Spinal cord (tissue), 10 donors: ENCODE measurements around the gene FGF6. TPM values are rescaled to one million over a fixed set of nuclear protein-coding genes. Genes with fewer than 3 reads are reported as not detected.

Source experiments
- DNase-seq, 6 donors: peaks; one replicate each; pipeline versions ENCODE4 v3.0.0 to v3.0.0-alpha.2; 2013 to 2015; ENCODE audit warnings: low spot score in 6 of 6, low read depth in 4 of 6
- H3K27ac ChIP-seq: one replicate; pipeline ENCODE4 v1.5.1; 2013; ENCODE audit warnings: low read depth, low read length, control low read depth
- H3K27me3 ChIP-seq: one replicate; pipeline ENCODE4 v1.6.1; 2013; ENCODE audit warnings: low read length; ENCODE audit not compliant: control insufficient read depth, insufficient read depth
- H3K36me3 ChIP-seq: one replicate; pipeline ENCODE4 v1.6.1; 2013; ENCODE audit warnings: low read length; ENCODE audit not compliant: control insufficient read depth, insufficient read depth
- H3K4me1 ChIP-seq: one replicate; pipeline ENCODE4 v1.6.1; 2013; ENCODE audit warnings: low read length; ENCODE audit not compliant: control insufficient read depth, insufficient read depth
- H3K4me3 ChIP-seq: one replicate; pipeline ENCODE4 v1.5.1; 2013; ENCODE audit warnings: low read depth, low read length, control low read depth
- H3K9me3 ChIP-seq: one replicate; pipeline ENCODE4 v1.6.1; 2013; ENCODE audit warnings: low read length; ENCODE audit not compliant: control insufficient read depth, insufficient read depth
- WGBS: methylation state at CpG from one replicate; pipeline ENCODE4 v1.1.5; 2013; ENCODE audit warnings: missing lambda C conversion rate; ENCODE audit not compliant: insufficient coverage; 5-methylcytosine and 5-hydroxymethylcytosine counted together
- polyA plus RNA-seq, 2 donors: library from polyadenylated mRNA; unstranded; fragments of 120-200 nt; gene quantifications; one replicate each; pipeline ENCODE4 v1.2.1, GENCODE V29; 2013; ENCODE audit not compliant: insufficient read length in 2 of 2
- total RNA-seq, 2 donors: library from RNA; depleted of rRNA in 1 of 2; stranded (reverse); fragments of 120-200 nt in 1 of 2; fragments of >200 nt in 1 of 2; gene quantifications; one replicate each; pipeline versions ENCODE4 v1.2.3 to v1.2.4, GENCODE V29; 2013 to 2014
- donor health status: healthy.

The FGF6 gene
- total and polyA plus RNA-seq, 4 donors = not detected

DNA sequence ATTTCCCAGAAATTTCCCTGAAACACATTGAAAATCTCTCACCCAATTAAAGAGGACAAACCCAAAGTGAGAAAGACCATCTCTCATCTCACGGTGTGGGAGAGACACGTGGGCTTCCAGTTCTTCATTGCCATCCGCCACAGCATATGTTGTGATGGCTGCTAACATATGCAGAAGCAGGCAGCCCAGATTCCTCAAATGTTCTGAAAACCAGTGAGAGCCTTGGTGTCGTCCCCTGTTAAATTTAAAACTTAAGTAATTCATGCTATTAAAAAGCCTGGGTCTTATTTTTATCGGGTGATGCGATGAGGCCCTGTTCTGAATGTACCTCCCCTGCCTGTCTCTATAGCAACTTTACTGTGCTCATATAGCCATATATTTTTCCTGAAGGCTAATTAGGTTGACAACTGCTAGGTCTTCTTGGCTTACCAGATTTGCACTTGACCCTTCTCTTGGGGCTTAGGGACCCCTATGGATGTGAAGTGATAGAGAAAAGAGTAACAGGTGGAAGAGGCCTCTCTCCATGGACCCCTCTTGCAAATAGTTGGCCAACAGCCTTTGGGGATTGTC, 2.8 kb upstream of the FGF6 start:
- Histone ChIP-seq H3K27ac (no peak overlapping the region), H3K4me3 (no peak overlapping the region), H3K9me3 (no peaks in the 10 kb centered on the region), H3K27me3 (no peaks in the 10 kb centered on the region), H3K36me3 (no peaks in the 10 kb centered on the region), H3K4me1 (peaks cover 5% of the 10 kb centered on the region)
- 100% methylated on average over 3 of the region's 6 CpGs for WGBS
- DNase-seq = peak in 1 of 6 donors; percentile 83

DNA sequence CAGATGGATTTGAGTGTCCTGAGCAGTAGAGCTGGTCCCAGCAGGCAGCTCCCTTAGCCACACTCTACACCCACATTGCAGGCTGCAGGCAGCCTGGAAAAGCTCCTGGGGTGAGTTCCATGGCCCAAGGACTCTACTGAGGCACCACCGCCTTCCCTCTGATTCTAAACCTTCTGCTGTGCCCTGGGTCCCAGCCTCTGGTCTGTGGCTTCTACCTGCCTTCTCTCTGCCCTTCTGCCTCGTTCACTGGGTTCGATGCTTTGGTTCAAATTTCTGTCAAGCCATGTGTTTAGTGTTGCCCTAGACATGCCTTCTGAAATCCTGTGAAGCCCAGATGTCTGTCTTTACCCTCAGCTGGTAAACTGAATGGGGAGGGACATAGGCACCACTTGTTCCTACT, 1.5 kb upstream of the FGF6 start:
- no peaks in the 10 kb centered on the region for H3K9me3 ChIP-seq
- no peak overlapping the region for H3K4me3 ChIP-seq
- no peak for DNase-seq
- no peaks in the 10 kb centered on the region for H3K27me3 ChIP-seq
- no peaks in the 10 kb centered on the region for H3K36me3 ChIP-seq
- no peak overlapping the region for H3K27ac ChIP-seq
- 94% methylated on average over 3 of the region's 3 CpGs for WGBS
- peaks cover 5% of the 10 kb centered on the region for H3K4me1 ChIP-seq

DNA sequence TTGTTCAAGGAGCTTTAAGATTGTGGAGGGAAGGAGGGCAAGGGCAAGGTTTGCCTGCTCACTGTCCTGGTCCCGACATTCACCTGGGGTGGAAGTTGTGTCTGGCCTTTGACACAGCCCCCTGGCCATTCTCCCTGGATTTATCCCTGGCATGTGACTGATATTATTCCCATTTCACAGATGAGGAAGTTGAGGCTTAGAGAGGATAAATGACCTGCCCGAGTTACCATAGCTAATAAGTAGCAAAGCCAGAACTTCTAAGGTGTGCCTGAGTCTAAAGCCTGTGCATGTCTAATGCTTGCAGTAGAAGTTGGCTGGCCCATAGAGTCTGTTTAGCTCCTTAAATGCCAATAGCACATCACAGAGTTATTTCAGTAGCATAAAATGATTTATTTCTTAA, 720 bp upstream of the FGF6 start:
- no peak overlapping the region for H3K4me3 ChIP-seq
- no peaks in the 10 kb centered on the region for H3K9me3 ChIP-seq
- no peaks in the 10 kb centered on the region for H3K27me3 ChIP-seq
- peaks cover 13% of the 10 kb centered on the region for H3K4me1 ChIP-seq
- WGBS = no CpG with 5 or more reads among the region's 2 CpGs
- no peak for DNase-seq
- no peaks in the 10 kb centered on the region for H3K36me3 ChIP-seq
- no peak overlapping the region for H3K27ac ChIP-seq

DNA sequence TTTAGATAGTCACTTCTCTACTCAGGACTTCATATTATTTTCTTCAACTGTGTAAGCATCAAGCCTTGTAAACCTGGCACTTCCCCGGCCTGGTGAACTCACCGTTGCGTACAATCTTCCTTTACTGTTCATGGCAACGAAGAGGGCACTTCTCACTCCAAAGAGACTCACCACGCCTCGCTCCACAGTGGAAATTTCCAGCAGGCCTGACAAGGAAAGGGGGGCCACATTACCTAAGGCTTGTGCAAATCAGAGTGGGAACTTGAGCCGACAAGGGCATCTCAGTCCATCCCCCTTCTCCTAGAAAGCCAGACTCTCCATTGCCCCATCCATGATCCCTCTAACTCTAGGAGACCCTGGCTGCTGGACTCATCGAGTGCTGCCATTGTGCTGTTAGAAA, 1.6 kb downstream of the FGF6 start:
- no peaks in the 10 kb centered on the region for H3K27me3 ChIP-seq
- H3K4me1 ChIP-seq = peaks cover 12% of the 10 kb centered on the region
- H3K9me3 ChIP-seq = no peaks in the 10 kb centered on the region
- no peaks in the 10 kb centered on the region for H3K36me3 ChIP-seq
- WGBS = 96% methylated on average over 7 of the region's 8 CpGs
- no peak overlapping the region for H3K27ac ChIP-seq
- H3K4me3 ChIP-seq = no peak overlapping the region
- no peak for DNase-seq

DNA sequence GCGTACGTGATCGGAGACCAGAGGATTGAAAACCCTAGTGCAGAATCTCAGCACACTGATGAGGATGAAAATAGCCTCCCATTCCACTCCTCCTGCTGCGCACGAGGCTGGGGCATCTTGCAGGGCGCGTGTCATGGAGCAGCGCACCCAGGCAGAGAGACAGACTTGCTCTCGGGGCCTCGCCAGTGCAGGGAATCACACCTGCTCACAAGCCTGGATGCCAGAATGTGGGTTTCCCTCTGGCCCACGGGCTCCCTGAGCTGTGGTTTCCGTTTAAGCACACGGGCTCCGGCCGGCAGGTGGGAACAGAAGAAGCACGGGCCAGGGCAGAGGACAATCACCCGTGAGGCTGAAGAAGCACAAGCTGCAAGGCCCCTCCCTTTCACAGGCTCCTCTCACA, 2.0 kb downstream of the FGF6 start:
- no peaks in the 10 kb centered on the region for H3K36me3 ChIP-seq
- 90% methylated on average over 17 of the region's 17 CpGs for WGBS
- peaks cover 12% of the 10 kb centered on the region for H3K4me1 ChIP-seq
- H3K27ac ChIP-seq = no peak overlapping the region
- no peak overlapping the region for H3K4me3 ChIP-seq
- H3K27me3 ChIP-seq = no peaks in the 10 kb centered on the region
- no peak for DNase-seq
- no peaks in the 10 kb centered on the region for H3K9me3 ChIP-seq

DNA sequence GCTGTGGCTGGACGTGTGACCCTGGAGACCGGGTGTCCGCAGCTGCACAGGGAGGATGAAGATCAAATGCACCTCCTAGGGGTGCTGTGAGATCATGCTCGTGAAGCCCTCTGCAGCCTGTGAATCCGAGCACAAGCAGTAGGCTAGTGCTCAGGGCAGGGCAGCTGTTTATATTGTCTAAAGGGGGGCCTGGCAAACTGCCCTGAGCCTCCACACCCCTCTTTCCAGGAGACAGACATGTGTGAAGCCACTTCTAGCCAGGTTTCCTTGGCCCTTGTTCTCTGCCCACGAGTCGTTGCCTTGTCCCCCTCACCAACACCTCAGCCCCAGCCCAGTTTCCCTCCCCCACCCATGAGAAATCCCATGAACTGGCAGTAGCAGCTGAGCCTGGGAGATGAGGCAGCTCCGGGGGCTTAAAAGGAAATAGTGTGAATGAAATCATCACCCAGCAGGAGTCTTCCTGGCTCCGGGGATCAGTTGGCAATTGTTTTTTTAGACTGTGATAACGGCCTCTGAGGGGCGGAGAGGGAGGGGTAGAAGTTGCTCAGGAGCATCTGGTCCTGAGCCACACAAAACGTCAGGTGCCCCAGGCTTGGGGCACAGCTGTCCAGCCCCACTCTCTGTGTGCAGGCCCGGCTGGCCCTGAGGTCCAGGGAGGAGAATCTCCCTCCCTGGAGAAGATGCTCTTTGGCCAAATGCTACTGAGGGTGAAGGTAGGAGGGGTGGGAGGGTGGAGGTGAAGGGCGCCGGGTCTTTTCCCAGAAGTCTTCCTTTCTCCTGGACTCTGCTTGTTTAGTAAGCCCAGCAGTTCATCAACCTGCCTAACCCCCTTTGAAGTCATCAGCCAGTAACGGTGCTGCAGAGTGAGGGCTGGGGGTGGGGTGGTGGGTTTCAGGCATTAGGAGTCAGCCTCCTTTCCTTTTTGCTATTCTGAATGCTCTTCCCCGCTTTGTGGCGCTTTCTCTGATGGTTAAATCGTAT, 4.0 kb downstream of the FGF6 start:
- Histone ChIP-seq H3K27me3 (no peaks in the 10 kb centered on the region), H3K4me3 (no peak overlapping the region), H3K9me3 (no peaks in the 10 kb centered on the region), H3K27ac (no peak overlapping the region), H3K36me3 (no peaks in the 10 kb centered on the region), H3K4me1 (peaks cover 12% of the 10 kb centered on the region)
- 30% methylated on average over 8 of the region's 19 CpGs for WGBS
- peak in 2 of 6 donors; percentile 64 to 66 for DNase-seq

DNA sequence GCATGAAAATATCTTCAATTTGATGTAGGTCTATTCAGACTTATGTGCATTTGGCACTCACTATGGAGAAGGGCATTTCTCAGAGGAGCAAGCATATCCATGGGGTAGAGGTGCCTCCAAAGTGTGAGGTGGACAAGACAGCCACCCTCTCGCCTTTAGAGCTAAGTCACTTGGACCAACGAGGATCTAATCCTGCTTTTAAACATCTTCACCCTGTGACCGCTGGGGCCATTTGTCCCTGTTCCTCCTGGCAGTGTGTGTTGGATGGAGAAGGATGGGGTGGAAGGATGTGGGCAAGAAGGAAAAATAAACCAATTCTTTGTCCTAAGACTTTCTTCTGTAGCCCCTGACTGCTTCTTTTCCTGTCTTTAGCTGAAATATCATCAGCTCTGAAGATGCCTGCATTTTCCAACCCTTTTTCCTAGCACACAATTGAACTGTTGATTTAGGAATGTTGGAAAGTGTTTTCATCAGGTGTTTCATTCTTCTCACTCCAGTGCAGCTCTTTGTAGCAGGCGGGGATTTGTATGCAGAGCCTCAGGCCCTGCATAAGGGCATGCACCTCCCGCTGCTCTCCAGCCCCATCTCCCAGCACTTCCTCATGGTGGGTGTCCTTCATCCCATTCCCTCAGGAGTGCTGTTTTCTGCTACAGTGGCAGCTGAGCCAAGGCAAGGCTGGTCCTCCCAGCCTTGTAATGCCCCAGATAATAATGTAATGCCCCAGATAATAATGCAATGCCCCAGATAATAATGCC, 5.3 kb downstream of the FGF6 start:
- Histone ChIP-seq H3K36me3 (no peaks in the 10 kb centered on the region), H3K27ac (no peak overlapping the region), H3K4me3 (no peak overlapping the region), H3K4me1 (peaks cover 12% of the 10 kb centered on the region), H3K27me3 (no peaks in the 10 kb centered on the region), H3K9me3 (no peaks in the 10 kb centered on the region)
- 67% methylated on average over 1 of the region's 5 CpGs for WGBS
- DNase-seq = no peak

DNA sequence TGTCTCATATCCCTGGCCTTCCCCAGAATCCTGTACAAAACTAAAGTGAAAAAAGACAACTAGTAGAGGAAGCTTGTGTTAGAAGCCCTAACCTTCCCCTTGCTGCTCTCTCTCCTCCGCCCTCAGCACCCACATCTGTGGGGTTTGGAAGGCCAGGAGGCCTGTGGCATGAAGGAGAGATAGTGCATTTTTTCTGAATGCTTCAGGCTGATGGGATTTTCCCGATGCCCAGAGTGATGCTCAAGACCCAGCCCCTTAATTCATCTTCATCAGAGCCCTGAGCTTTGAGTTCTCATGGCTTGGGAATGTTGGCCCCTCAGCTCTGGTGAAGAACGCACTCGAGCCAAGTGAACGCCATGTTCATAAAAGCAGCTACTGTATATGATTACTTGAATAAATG, 5.9 kb downstream of the FGF6 start:
- Histone ChIP-seq H3K27ac (no peak overlapping the region), H3K27me3 (no peaks in the 10 kb centered on the region), H3K9me3 (no peaks in the 10 kb centered on the region), H3K4me3 (no peak overlapping the region), H3K36me3 (no peaks in the 10 kb centered on the region), H3K4me1 (peaks cover 12% of the 10 kb centered on the region)
- DNase-seq = no peak
- no CpG with 5 or more reads among the region's 5 CpGs for WGBS

DNA sequence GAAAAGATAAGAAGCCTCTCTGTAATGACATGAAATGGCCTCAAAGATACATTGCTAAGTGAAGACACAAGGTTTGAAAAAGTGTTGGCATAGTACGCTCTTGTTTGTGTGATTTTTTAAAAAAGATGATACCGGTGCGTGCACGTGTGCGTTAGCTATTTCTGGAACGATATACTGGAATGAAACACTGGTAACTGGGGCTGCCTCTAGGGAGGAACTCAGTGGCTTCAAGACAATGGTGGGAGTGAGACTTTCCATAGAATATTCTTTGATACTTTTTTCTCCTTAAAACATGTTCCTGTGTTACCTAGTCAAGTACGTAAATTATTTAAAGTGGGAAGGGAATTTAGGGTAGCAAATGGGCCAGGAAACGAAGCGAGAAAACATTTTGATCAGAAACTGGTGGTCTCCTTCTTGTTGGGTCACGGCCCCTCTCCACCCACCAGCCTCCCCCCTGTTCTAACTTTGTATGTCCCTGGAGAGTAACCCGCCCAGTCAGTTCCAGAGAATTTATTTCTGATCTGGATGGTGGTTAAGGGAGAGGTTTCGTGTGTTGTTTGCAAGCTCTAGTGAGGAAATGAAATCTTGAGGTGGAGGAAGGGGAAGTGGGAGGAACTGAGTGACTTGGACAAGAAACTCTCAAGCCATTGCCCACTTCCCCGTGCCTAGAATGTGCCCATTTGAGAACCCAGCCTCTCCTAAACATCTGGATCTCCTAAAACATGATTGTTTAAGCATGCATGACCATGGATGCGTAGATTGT, 6.6 kb downstream of the FGF6 start:
- Histone ChIP-seq H3K4me1 (peaks cover 12% of the 10 kb centered on the region), H3K27ac (no peak overlapping the region), H3K36me3 (no peaks in the 10 kb centered on the region), H3K4me3 (no peak overlapping the region), H3K27me3 (no peaks in the 10 kb centered on the region), H3K9me3 (no peaks in the 10 kb centered on the region)
- WGBS = 90% methylated on average over 7 of the region's 14 CpGs
- DNase-seq = no peak
